ENCODE results near the gene PPM1A. TPM values are rescaled to one million over a fixed set of nuclear protein-coding genes. Genes with fewer than 3 reads are reported as not detected.

The PPM1A gene
- total RNA-seq, result 17.5 and 18.1 TPM in 2 replicates

DNA sequence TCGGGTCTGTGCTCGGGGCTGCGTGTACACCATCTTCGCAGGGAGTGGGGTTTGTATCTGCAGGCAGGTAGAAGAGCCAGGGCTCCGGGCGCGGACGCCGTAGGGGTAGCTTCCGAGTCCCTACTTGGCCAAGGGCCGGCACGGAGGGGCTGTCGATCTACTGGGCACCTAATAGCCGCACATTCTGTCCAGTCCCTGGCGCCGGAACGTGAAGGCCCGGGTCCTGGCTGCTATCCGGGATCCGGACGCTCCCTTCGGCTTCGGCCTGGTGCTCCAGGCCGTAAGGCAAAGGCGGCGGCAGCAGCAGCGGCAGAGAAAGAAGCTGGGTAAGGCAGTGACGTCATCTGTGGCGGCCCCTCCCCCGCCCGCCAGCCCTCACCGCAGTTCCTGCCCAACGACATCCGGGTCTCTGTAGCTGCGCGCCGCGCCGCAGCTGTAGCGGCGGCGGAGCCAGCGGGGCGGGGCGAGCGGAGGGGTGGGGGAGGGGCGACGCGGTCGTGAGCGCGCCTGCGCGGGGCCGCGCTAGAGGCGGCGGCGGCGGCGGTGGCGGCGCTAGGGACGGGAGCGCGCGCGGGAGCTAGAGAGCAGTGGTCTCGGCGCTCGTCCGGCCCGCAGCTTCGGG lies at the start of gene PPM1A:
Gene PPM1A, plus strand, starts transcription at position 525 of the 622 bp plus-strand sequence. CDS start 33,483 bp downstream, outside the sequence.

Other genes with a start within 250 kb of the PPM1A start
- gene PCNX4, start 157.3 kb upstream of the PPM1A start, total RNA-seq, result 56.9 and 66.5 TPM in 2 replicates
- gene DHRS7, start 83.8 kb upstream of the PPM1A start, total RNA-seq, result 81.4 and 100 TPM in 2 replicates
- not detected in 2 replicates for gene C14orf39, start 236.8 kb downstream of the PPM1A start, total RNA-seq